IPS-11a (cell line): ENCODE measurements around the gene SLN.

Source experiments
- H3K4me3 ChIP-seq: one replicate; pipeline ENCODE4 v1.5.1; 2013; ENCODE audit warnings: low read depth, low read length, control low read depth

Gene SLN

GRCh38 chr11:107719557-107720302, 7.9 kb upstream of the SLN start:
- no peak overlapping the region for H3K4me3 ChIP-seq

GRCh38 chr11:107719073-107719472, 7.2 kb upstream of the SLN start:
- no peak overlapping the region for H3K4me3 ChIP-seq

GRCh38 chr11:107716884-107717532, 5.2 kb upstream of the SLN start:
- no peak overlapping the region for H3K4me3 ChIP-seq

- no peak overlapping the region for H3K4me3 ChIP-seq
Measured at GRCh38 chr11:107713009-107713408, 1.2 kb upstream of the SLN start.

- no peak overlapping the region for H3K4me3 ChIP-seq
Measured at GRCh38 chr11:107710301-107710700, 1.6 kb downstream of the SLN start.

GRCh38 chr11:107708792-107709191, 3.1 kb downstream of the SLN start:
- no peak overlapping the region for H3K4me3 ChIP-seq

- H3K4me3 ChIP-seq: no peak overlapping the region
Measured at GRCh38 chr11:107707807-107708206, 4.0 kb downstream of the SLN start.

- H3K4me3 ChIP-seq: no peak overlapping the region
Measured at GRCh38 chr11:107707215-107707671, 4.6 kb downstream of the SLN start.

GRCh38 chr11:107706531-107706930, 5.3 kb downstream of the SLN start:
- H3K4me3 ChIP-seq: no peak overlapping the region

GRCh38 chr11:107705027-107705426, 6.8 kb downstream of the SLN start:
- no peak overlapping the region for H3K4me3 ChIP-seq

GRCh38 chr11:107704451-107704850, 7.4 kb downstream of the SLN start:
- H3K4me3 ChIP-seq: no peak overlapping the region

GRCh38 chr11:107702723-107703122, 9.1 kb downstream of the SLN start:
- H3K4me3 ChIP-seq: no peak overlapping the region

GRCh38 chr11:107702109-107702660, 9.7 kb downstream of the SLN start:
- H3K4me3 ChIP-seq: no peak overlapping the region

- no peak overlapping the region for H3K4me3 ChIP-seq
Measured at GRCh38 chr11:107699371-107700285, 12.2 kb downstream of the SLN start.

GRCh38 chr11:107697291-107697690, 14.6 kb downstream of the SLN start:
- H3K4me3 ChIP-seq: no peak overlapping the region

- no peak overlapping the region for H3K4me3 ChIP-seq
Measured at GRCh38 chr11:107696140-107696539, 15.7 kb downstream of the SLN start.

- no peak overlapping the region for H3K4me3 ChIP-seq
Measured at GRCh38 chr11:107695446-107695845, 16.4 kb downstream of the SLN start.

- H3K4me3 ChIP-seq: no peak overlapping the region
Measured at GRCh38 chr11:107691000-107691750, 20.7 kb downstream of the SLN start.

- H3K4me3 ChIP-seq: no peak overlapping the region
Measured at GRCh38 chr11:107689317-107690202, 22.3 kb downstream of the SLN start.
